Fibroblast of lung (primary cell): ENCODE results near the gene PDE3A. TPM values are rescaled to one million over a fixed set of nuclear protein-coding genes. Genes with fewer than 3 reads are reported as not detected.
A peak's percentile ranks its signal among the peaks of the same experiment; 100 is the strongest.

Experiments
- DNase-seq, 2 donors: peaks; one replicate each; pipeline versions ENCODE4 v3.0.0 to v3.0.0-alpha.2; 2010; ENCODE audit warnings: low read depth in 2 of 2
- H2AFZ ChIP-seq: 2 replicates; pipeline ENCODE4 v1.5.1; 2012; ENCODE audit warnings: low read length, control low read depth, inconsistent platforms
- H3K27ac ChIP-seq: 2 replicates; pipeline ENCODE4 v1.5.1; 2011; ENCODE audit warnings: low read length, control low read depth; ENCODE audit not compliant: insufficient read depth
- H3K27me3 ChIP-seq: 2 replicates; pipeline ENCODE4 v1.5.1; 2011; ENCODE audit warnings: mild to moderate bottlenecking, low read length; ENCODE audit not compliant: control insufficient read depth, insufficient read depth
- H3K36me3 ChIP-seq: 2 replicates; pipeline ENCODE4 v1.5.1; 2011; ENCODE audit warnings: low read length; ENCODE audit not compliant: control insufficient read depth, insufficient read depth
- H3K4me1 ChIP-seq: 2 replicates; pipeline ENCODE4 v1.5.1; 2011; ENCODE audit warnings: low read length; ENCODE audit not compliant: control insufficient read depth, insufficient read depth; ENCODE audit errors: extremely low read depth
- H3K4me2 ChIP-seq: 2 replicates; pipeline ENCODE4 v1.5.1; 2011; ENCODE audit warnings: low read length, control low read depth; ENCODE audit not compliant: insufficient read depth; ENCODE audit errors: extremely low read depth
- H3K4me3 ChIP-seq, 4 experiments: fragments of 200-600 bp in 1 of 4; sonication (generic) in 1 of 4; replicated peaks in 1 of 4; 2 replicates each; pipeline ENCODE4 v1.5.1; 2011 to 2016; ENCODE audit warnings: low read length in 4 of 4, low read depth in 3 of 4, mild to moderate bottlenecking in 3 of 4, control low read depth in 2 of 4, inconsistent platforms in 1 of 4, mixed read lengths in 1 of 4; ENCODE audit not compliant: insufficient read depth in 1 of 4; ENCODE audit errors: control extremely low read depth in 1 of 4
- H3K79me2 ChIP-seq: 2 replicates; pipeline ENCODE4 v1.5.1; 2012; ENCODE audit warnings: mild to moderate bottlenecking, low read length, inconsistent platforms; ENCODE audit not compliant: control insufficient read depth, insufficient read depth
- H3K9ac ChIP-seq: 2 replicates; pipeline ENCODE4 v1.5.1; 2011; ENCODE audit warnings: mild to moderate bottlenecking, low read length, control low read depth; ENCODE audit not compliant: insufficient read depth
- H3K9me3 ChIP-seq: 2 replicates; pipeline ENCODE4 v1.5.1; 2012; ENCODE audit warnings: low read depth, low read length; ENCODE audit not compliant: control insufficient read depth, insufficient read depth
- H4K20me1 ChIP-seq: 2 replicates; pipeline ENCODE4 v1.5.1; 2011; ENCODE audit warnings: low read length; ENCODE audit not compliant: control insufficient read depth, insufficient read depth; ENCODE audit errors: extremely low read depth
- EZH2 ChIP-seq: IDR thresholded peaks from 2 replicates; pipeline ENCODE4 v1.5.1; 2012; ENCODE audit warnings: low read length, control low read depth, mild to moderate bottlenecking; ENCODE audit errors: missing control alignments
- polyA plus RNA-seq, 2 donors: library from polyadenylated mRNA; depleted of rRNA in 1 of 2; stranded (reverse) in 1 of 2; unstranded in 1 of 2; fragments of >200 nt; gene quantifications; 2 replicates each; pipeline ENCODE4 v1.2.1, GENCODE V29; 2011 to 2012; ENCODE audit warnings: missing spikeins in 1 of 2
- total RNA-seq: library from RNA; depleted of rRNA; stranded (reverse); fragments of >200 nt; gene quantifications from 2 replicates; pipeline ENCODE4 v1.2.1, GENCODE V29; 2014
- TF ChIP-seq, protein P1 (sequence below), 2 donors: IDR thresholded peaks in 1 of 2; conservative IDR thresholded peaks in 1 of 2; 1 replicate in 1 of 2; 2 replicates in 1 of 2; pipeline ENCODE4 v1.5.1; 2011 to 2012; ENCODE audit warnings: low read length in 2 of 2, control low read depth in 1 of 2, inconsistent platforms in 1 of 2, low read depth in 1 of 2, mild to moderate bottlenecking in 1 of 2

The PDE3A gene
- total and polyA plus RNA-seq, 2 donors (not counting 1 experiment from before 2014, with no cell fraction given): 0.17 to 2.7 TPM

- Histone ChIP-seq H3K79me2 (no peaks in the 10 kb centered on the region), H2AFZ (no peak overlapping the region), H3K4me3 (no peak overlapping the region), H4K20me1 (no peaks in the 10 kb centered on the region), H3K36me3 (no peaks in the 10 kb centered on the region), H3K4me1 (peaks cover 5% of the 10 kb centered on the region), H3K27ac (no peak overlapping the region), H3K4me2 (no peak overlapping the region), H3K9me3 (no peaks in the 10 kb centered on the region), H3K9ac (no peak overlapping the region), H3K27me3 (no peaks in the 10 kb centered on the region)
- no peak for TF ChIP-seq EZH2
- TF ChIP-seq, protein P1, sequence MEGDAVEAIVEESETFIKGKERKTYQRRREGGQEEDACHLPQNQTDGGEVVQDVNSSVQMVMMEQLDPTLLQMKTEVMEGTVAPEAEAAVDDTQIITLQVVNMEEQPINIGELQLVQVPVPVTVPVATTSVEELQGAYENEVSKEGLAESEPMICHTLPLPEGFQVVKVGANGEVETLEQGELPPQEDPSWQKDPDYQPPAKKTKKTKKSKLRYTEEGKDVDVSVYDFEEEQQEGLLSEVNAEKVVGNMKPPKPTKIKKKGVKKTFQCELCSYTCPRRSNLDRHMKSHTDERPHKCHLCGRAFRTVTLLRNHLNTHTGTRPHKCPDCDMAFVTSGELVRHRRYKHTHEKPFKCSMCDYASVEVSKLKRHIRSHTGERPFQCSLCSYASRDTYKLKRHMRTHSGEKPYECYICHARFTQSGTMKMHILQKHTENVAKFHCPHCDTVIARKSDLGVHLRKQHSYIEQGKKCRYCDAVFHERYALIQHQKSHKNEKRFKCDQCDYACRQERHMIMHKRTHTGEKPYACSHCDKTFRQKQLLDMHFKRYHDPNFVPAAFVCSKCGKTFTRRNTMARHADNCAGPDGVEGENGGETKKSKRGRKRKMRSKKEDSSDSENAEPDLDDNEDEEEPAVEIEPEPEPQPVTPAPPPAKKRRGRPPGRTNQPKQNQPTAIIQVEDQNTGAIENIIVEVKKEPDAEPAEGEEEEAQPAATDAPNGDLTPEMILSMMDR (conservative IDR thresholded peaks at IDR 0.05 in 1 of 2, IDR thresholded peaks at IDR 0.05 in 1 of 2; ENCODE audit: low read depth in 1 of 2, low read length in 2 of 2): no peak
- DNase-seq: no peak
Measured at GRCh38 chr12:20364501-20364900, 3.8 kb upstream of the PDE3A start.

DNA sequence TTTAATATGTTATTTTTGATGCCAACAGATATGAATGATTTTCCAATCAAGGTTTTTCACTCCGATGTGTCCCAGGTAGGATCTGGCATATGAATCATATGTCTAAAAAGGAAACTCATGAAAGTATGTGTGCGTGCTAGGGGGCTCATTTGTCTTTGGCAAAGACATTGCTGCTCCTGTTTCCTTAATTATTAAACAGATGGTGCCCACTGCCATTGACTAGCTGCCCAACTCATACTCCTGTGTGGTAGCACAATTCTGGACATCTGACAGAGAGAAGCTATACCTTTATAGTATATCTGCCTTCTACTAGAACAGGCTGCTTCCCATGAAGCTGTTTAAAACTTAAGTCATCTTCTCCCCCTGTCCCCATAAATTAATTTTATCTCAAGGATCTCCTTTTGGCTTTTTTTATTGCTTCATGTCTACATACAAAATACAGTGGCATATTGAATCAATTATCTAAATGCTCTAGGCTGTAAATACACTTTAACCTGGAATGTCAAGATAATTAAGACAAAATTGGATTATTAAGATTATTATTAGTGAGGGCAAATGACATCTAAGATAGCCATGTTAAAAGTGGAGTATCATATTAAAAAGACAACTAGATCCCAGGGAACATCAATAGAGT is 1.4 kb upstream of the PDE3A start:
- H3K4me3 ChIP-seq: no peak overlapping the region
- DNase-seq: no peak
- peaks cover 5% of the 10 kb centered on the region for H3K4me1 ChIP-seq
- H3K4me2 ChIP-seq: no peak overlapping the region
- no peak overlapping the region for H2AFZ ChIP-seq
- H4K20me1 ChIP-seq: no peaks in the 10 kb centered on the region
- H3K27me3 ChIP-seq: no peaks in the 10 kb centered on the region
- no peaks in the 10 kb centered on the region for H3K9me3 ChIP-seq
- no peaks in the 10 kb centered on the region for H3K36me3 ChIP-seq
- TF ChIP-seq, protein P1 (conservative IDR thresholded peaks at IDR 0.05 in 1 of 2, IDR thresholded peaks at IDR 0.05 in 1 of 2; ENCODE audit: low read depth in 1 of 2, low read length in 2 of 2): no peak
- no peak for TF ChIP-seq EZH2
- no peak overlapping the region for H3K9ac ChIP-seq
- no peak overlapping the region for H3K27ac ChIP-seq
- H3K79me2 ChIP-seq: no peaks in the 10 kb centered on the region

DNA sequence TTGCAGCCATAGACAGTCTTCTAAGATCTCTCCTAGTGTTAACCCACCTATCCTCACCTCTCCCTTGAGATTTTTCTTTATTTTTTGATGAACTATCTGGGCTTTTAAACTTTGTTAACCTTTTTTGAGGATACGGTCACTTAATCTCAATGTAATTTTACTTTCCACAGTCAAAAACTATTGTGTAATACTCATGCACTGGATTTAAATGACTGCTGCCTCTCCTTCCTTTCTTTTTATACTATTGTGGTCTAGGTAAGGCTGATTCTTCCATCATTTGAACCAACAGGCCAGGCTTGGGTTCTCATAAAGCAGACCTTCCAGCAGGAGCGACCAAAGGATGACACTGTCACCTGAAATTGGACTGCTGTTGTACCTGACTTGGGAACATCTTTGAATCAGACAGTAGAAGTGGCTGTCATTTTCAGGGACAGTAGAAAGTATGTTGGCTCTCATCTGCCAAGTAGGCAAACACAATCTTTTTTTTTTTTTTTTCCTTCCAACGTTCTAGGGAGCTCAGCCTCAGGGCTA is 689 bp upstream of the PDE3A start:
- Histone ChIP-seq H3K4me3 (peak overlapping the region; percentile 67 to 83 (median 79)), H3K27ac (no peak overlapping the region), H3K27me3 (no peaks in the 10 kb centered on the region), H3K9me3 (no peaks in the 10 kb centered on the region), H4K20me1 (no peaks in the 10 kb centered on the region), H2AFZ (peak overlapping the region; percentile 95), H3K36me3 (no peaks in the 10 kb centered on the region), H3K4me1 (peaks cover 5% of the 10 kb centered on the region), H3K4me2 (peak overlapping the region; percentile 77), H3K9ac (peak overlapping the region; percentile 24), H3K79me2 (no peaks in the 10 kb centered on the region)
- TF ChIP-seq, protein P1 (conservative IDR thresholded peaks at IDR 0.05 in 1 of 2, IDR thresholded peaks at IDR 0.05 in 1 of 2; ENCODE audit: low read depth in 1 of 2, low read length in 2 of 2): no peak
- TF ChIP-seq EZH2: no peak
- DNase-seq: no peak
